GM18508 (cell line): Measurements from ENCODE around the gene RIOK1.
"Not testable (repeated sequence)": the region's sequence is repeated elsewhere in the genome, so short reads cannot be mapped to it uniquely, and the experiment has no call there.

Experiments
- ATAC-seq: cut with Tn5 transposase; IDR thresholded peaks from one replicate; pipeline ENCODE4 v1.9.1; 2021; ENCODE audit warnings: moderate number of reproducible peaks; ENCODE audit not compliant: insufficient read depth, unreplicated experiment

The RIOK1 gene

GRCh38 chr6:7438011-7438410 lies 48.4 kb downstream of the RIOK1 start:
- no peak for ATAC-seq

DNA sequence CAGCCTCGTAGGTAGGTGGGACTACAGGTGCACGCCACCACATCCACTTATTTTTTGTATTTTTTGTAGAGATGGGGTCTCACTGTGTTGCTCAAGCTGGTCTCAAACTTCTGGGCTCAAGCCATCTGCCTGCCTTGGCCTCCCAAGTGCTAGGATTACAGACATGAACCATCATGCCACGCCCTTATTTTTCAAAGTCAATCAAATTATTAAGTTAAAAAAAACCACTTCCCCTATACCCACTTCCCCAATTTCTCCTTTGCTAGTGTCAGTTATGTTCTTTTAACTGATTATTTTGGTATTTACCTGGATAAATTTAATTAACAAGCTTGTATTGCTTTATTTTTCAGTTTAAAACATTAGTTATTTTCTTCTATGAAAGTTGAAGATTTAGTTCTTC lies 49.6 kb downstream of the RIOK1 start:
- no peak for ATAC-seq

GRCh38 chr6:7440476-7440875 lies 50.9 kb downstream of the RIOK1 start:
- no peak for ATAC-seq

DNA sequence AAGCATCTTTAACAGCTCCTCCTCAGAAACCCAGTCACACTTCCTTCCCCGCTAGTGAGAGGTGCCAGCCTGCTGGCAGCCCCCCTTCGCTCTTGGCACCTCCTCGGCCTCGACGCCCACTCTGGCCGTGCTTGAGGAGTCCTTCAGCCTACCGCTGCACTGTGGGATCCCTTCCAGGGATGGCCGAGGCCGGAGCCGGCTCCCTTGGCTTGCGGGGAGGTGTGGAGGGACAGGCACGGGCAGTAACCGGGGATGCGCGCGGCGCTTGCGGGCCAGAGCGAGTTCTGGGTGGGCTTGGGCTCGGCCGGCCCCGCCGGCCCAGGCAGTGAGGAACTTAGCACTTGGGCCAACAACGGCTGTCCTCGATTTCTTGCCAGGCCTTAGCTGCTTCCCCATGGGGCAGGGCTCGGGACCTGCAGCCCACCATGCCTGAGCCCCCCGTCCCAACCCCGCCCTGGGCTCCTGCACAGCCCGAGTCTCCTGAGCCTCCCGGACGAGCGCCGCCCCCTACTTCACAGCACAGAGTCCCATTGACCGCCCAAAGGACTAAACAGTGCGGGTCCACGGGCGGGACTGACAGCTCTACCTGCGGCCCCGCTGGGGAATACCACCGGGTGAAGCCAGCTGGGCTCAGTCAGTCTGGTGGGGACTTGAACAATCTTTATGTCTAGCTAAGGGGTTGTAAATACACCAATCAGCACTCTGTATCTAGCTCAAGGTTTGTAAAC lies 51.6 kb downstream of the RIOK1 start:
- ATAC-seq, result no peak

DNA sequence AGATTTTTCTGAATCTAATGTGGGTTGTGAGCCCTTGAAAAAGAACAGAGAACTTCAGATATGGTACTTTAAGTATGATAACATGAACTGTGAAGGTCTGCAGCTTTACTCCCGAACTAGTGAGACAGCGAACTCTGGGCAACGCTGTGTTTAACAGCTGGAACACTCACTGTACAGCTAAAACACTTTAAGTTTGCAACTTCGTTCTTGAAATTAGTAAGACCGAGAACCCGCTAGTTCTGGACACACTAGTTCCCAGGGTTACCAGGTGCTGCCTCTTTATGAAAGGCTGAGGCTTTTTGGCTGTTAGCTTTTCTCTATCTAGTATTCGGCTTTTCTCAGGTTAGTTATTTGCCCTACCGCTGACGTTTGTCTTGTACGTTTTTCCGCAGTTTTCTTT lies 52.9 kb downstream of the RIOK1 start:
- no peak for ATAC-seq

DNA sequence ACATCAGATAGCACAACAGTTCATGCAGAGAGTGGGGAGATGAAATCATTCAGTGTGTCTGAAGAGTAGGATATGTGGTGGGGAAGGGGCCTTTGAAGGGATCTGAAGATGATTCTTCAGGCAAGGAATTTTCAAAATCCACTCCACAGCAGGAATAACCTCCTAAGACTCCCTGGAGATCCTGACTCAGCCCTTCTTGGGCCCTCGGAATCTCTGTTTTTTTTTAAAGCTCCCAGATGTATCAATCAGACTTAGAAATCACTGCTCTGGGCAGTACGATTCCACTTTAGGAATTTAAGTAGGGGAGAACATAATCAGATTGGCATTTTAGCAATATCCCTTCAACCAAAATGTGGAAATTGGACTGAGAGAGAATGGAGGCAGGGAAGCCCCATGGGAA lies 55.5 kb downstream of the RIOK1 start:
- no peak for ATAC-seq

DNA sequence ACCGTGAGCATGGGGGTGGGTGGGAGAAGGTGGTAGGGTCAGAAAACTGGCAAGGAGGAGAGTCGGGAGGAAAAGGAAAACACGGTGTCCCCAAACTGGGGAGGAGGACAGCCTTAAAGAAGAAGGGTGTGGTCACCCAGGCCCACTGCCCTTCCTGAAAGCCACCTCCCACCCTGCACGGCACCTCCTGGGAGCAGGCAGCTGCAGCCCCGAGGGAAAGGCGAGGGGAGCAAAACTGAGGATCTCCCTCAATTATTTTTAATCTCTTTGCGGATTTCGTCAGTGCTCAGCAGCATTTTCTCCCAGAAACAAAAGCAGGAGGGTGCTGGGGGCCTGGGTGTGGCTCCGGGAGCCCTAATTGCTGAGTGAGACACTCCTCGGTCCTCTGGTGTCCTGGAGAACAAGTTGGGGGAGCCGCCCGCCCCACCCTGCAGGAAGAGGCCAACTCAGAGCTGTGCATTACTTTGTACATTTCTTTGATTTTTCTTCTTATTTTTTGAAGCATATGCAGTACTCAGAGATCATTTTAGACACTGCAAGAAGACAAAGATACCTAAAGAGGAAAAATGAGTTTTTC lies 56.4 kb downstream of the RIOK1 start:
- no peak for ATAC-seq

GRCh38 chr6:7446619-7447325 lies 57.2 kb downstream of the RIOK1 start:
- ATAC-seq, result no peak

GRCh38 chr6:7448232-7448631 lies 58.6 kb downstream of the RIOK1 start:
- ATAC-seq, result no peak

GRCh38 chr6:7449018-7449417 lies 59.4 kb downstream of the RIOK1 start:
- no peak for ATAC-seq

- ATAC-seq, result no peak
Measured at GRCh38 chr6:7451326-7451725, 61.7 kb downstream of the RIOK1 start.

GRCh38 chr6:7452898-7453297 lies 63.3 kb downstream of the RIOK1 start:
- no peak for ATAC-seq

- ATAC-seq, result no peak
Measured at GRCh38 chr6:7454696-7455358, 65.2 kb downstream of the RIOK1 start.

- not testable (repeated sequence) for ATAC-seq
Measured at GRCh38 chr6:7456302-7456701, 66.7 kb downstream of the RIOK1 start.

DNA sequence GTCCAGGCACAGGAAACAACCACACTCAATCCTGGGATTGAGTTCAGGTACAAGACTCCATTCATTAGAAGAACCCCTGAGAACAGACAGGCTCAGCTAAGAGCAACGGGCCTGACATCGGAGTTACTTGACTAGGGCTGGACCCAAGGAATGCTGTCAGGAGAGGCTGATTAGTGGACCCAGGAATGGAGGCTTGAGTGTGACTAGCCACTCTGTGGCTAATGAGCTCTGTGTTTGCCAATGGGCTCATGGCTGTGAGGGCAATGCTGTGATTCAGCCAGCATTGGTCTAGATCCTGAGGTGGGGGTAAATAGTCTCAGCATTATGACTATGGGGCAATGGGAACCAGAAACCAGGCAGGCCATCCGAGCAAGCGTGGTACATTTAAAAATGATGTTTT lies 71.8 kb downstream of the RIOK1 start:
- no peak for ATAC-seq

- ATAC-seq, result no peak
Measured at GRCh38 chr6:7463785-7464184, 74.2 kb downstream of the RIOK1 start.

DNA sequence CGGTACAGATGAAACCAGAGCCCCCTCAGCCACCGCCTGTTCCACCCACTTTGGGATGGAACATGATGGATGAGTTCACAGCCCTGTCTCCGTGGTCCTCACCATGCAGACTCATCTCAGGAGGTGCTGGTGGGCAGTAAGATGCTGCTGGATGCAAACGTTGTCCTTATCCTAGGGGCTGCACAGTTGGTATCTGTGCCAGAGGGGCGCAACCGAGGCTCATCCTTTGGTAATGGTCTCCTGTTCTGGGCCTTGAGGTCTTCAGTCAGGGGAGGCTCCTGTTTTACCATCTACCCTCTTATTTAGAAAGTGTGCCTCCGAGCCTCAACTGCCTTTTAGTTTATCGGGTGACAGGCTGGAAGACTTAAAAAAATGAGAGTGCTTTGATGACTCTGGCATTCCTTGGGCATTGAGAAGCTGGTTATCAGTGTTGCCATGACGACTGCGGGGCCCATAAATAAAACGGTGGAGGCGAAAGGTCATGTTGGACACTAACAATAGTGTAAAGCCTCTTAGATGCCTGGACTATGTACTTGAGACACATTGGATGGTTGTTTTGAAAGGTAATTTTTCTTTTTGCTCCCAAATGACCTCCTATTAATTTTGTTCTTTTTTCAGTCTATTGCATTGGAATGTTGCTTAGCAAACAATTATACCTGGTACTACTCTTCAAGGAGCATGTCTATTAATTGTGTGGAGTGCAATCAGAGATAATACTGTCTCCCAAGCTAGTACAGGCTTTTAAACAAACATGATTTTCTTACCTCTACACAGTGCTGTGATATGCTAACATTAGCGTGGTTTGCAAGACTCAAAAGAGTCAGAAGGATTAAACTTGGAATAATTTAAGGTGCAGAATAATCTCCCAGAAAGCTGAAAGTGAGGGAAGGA lies 77.6 kb downstream of the RIOK1 start:
- no peak for ATAC-seq
